GM18502 (cell line): ENCODE measurements around the gene TRPM1.

ENCODE experiments used
- ATAC-seq: cut with Tn5 transposase; IDR thresholded peaks from one replicate; pipeline ENCODE4 v1.9.1; 2021; ENCODE audit warnings: mild to moderate bottlenecking; ENCODE audit not compliant: unreplicated experiment, poor library complexity

The TRPM1 gene

GRCh38 chr15:31086344-31086743 lies 15.2 kb downstream of the TRPM1 start:
- no peak for ATAC-seq

GRCh38 chr15:31085359-31085758 lies 16.2 kb downstream of the TRPM1 start:
- no peak for ATAC-seq

- no peak for ATAC-seq
These were observed 17.3 kb downstream of the TRPM1 start for GRCh38 chr15:31084176-31084575.

DNA sequence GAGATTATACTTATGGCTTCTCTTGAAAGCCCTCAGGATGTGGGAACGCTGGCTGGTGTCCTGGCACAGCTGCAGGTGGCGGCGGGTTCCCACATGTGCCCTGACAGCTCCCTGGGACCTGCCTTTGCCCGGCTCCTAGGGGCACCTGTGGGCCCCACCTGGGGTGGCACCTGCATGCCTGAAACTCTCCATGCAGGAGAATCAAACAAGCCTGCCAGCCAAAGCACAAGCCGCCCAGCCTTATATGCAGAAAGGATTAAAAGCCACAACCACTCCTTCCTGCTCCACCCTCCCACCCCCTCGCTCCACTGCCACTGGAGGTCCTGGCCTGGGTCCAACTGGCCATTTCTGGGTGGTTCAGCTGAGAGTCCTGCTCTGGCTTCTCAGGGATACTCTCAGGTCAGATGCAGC lies 18.1 kb downstream of the TRPM1 start:
- no peak for ATAC-seq

GRCh38 chr15:31082771-31083369 lies 18.7 kb downstream of the TRPM1 start:
- ATAC-seq = no peak

- no peak for ATAC-seq
These were observed 19.8 kb downstream of the TRPM1 start for GRCh38 chr15:31081588-31082250.

- no peak for ATAC-seq
These were observed 20.5 kb downstream of the TRPM1 start for GRCh38 chr15:31081056-31081455.

DNA sequence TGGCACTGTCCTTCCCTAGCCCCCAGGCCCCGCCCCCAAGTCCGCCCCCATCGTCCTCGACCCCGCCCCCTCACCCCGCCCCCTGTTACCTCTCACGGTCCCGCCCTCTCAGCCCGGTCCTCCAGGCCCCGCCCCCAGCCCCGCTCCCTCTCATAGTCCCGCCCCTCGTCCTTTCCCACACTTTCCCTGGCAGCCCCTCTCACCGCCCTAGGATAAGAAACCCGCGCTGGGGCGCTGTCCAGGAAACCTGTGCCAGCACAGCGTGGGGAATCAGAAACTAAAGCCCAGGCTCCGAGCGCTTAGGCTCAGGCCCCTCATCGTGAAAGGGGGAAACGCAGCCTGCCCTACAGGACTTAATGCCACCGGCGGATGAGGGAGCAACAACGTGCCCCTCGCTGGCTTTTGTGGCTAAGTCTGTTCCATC lies 20.9 kb downstream of the TRPM1 start:
- no peak for ATAC-seq

DNA sequence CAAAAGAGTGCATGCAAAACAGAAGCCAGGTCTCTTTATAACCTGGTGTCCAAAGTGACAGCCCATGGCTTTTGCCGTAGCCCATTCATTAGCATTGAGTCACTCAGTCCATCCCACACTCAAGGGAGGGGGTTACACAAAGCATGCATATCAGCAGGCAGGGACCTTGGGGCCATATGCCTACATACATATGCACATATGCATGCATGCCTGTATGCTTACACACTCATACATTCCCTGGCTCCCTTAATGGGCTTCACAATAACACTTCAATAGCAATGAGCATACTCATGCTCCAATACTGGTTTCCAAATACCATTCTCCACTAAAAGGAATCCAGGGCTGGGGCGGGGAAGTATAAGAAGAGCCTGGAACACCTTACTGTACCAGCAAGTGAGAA lies 22.0 kb downstream of the TRPM1 start:
- no peak for ATAC-seq

DNA sequence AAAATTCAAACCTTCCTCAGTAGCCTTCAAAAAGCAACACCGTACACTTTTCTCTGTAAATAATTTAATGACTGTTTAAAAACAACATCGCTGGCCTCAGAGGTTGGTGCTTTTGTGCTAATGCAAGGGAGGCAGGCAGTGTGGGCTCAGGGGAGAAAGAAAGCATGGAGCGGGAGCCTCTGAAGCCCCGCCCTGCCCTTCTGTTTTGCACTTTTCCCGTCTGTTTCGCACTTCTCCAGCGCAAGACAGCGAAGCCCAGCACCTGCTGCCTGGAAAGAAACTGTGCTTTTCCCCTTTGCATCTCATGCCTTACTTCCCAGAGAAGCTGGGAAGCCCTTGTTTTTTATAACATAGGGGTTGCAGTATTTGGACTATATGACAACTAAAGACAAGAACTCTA lies 23.1 kb downstream of the TRPM1 start:
- no peak for ATAC-seq

- ATAC-seq = no peak
These were observed 23.6 kb downstream of the TRPM1 start for GRCh38 chr15:31077941-31078340.

DNA sequence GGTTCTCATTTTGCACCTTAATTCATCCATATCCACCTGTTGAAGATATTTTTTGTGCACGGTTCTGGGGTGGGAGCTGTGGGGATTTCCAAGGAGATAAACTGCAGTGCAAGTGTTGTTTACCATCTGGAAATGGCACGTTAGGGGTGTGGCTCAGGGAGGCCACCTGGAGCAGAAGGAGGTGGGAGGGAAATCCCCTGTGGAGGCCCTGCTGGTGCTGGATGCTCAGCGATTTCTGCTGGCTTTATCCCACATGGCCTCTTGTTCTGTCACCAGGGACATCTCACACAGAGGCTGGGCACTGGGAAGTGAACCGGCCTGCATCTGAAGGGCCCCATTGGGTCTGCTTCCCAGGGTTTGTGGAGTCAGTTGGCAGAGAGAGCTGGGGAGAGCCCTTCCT lies 24.3 kb downstream of the TRPM1 start:
- no peak for ATAC-seq

DNA sequence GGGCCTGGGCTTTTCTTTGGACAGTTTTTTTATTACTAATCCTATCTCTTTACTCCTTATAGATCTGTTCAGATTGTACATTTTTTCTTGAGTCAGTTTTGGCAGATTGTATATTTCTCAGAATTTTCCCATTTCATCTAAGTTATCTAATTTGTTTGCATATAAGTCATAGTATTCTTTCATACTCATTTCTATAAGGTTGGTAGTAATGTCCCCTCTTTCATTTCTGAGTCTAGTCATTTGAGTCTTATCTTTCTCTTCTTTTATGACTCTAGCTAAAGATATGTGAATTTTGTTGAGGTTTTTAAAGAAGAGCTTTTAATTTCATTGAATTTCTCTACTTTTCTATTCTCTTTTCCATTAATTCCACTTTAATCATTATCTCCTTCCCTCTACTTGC lies 27.2 kb downstream of the TRPM1 start:
- no peak for ATAC-seq

- ATAC-seq = no peak
These were observed 30.7 kb downstream of the TRPM1 start for GRCh38 chr15:31070867-31071266.

- no peak for ATAC-seq
These were observed 32.0 kb downstream of the TRPM1 start for GRCh38 chr15:31069360-31070000.

DNA sequence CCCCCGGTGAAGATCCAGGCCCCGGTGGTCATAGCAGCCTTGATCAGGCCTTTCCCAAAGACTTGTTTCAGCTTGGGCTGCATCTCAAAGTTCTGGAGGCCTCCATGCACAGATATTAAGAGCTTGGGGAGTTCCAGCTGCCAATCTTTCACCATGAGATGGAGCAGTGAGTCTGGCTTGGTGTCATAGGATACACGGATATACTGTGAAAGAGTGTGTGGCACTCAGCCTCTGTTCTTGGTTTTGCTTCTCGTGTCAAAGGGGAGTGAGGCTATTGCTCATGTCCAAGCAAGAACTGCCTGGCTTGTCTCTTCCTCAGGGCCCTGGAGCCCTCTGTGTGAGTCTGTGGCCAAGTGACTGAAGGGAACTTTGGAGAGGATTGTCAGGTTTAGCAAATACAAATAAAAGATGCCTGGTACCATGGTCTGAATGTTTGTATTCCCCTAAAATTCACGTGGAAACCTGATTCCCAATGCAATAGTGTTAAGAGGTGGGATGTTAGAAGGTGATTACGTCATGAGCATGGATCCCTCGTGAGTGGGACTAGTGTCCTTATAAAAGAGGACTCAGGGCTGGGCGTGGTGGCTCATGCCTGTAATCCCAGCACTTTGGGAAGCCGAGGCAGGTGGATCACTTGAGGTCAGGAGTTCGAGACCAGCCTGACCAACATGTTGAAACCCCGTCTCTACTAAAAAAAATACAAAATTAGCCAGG lies 33.5 kb downstream of the TRPM1 start:
- ATAC-seq = no peak

DNA sequence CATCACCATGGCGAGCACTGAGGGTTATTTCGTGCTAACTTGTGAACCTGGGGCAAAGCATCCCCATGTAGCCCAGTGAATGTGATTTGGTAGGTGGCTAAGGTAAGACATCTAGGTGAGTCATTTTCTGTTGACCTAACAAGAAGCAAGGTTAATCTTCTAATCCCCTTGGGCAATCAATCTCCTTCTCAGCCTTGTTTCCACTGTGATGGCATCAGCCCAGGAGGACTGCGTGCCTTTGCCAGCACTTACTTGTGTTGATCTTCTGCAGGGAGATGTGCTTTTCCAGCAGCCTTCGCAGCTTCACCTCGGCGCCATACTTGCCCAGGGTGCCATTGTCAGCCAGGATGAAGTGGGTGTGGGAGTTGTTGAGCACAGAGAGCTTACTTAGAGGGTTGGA lies 35.7 kb downstream of the TRPM1 start:
- no peak for ATAC-seq

DNA sequence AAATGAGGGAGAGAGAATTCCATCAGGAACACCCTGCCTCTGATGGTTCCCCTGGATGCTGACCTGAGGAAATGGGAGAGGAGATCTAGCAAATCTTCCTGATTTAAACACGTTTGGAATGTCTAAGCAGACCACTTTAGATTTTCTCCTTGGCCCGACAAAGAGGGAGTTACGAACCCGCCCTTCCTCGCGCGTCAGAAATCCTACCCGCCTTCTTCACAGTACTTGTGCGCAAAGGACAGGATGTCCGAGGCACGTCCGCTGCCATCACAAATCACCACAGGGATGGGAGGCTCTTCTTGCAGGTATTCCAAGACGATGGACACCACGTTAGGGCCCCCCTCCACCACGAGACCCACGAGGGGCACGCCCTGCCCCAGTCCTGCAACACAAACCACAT lies 38.6 kb downstream of the TRPM1 start:
- no peak for ATAC-seq

- no peak for ATAC-seq
These were observed 39.1 kb downstream of the TRPM1 start for GRCh38 chr15:31062310-31062847.

DNA sequence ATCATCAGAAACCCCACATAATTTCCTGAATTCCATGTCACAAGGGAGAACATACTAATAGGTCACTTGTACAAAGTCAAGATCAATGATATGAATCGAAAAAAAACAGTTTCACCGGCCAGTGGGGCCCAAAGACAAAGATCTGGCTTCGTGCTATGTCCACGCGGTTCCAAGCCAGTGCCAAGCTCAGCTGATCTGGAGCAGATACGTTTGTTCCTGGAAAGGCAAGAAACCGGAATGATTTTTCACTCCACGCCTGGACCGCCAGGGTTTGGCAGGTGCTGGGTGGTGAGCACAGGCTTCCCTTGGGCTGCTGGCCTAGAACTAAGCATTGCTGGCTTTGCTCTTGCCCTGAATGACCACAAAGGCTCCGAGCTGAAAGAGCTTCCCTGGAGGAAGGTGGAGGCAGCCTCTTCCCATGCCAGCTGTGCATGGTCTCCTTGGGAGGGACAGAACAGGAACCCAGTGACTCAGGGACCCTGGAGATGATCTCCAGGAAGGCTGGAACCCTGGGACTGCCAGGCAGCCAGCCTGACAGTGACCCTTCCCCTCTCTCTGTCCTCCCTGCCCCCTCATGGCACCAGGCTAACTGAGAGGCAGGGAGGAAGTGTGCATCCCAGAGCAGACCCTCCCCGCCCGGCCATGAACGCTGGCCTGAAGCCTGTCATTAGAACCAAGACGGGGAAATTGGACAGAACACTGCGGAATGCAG lies 40.9 kb downstream of the TRPM1 start:
- ATAC-seq = no peak
